Hypothalamus (tissue), 51 donors: ENCODE measurements around the gene KHDRBS1.
"Not testable (repeated sequence)": the region's sequence is repeated elsewhere in the genome, so short reads cannot be mapped to it uniquely, and the experiment has no call there.

Experiments used
- DNase-seq, 51 donors: peaks; one replicate each; lab custom pipeline; 2025; lab: John Stamatoyannopoulos, UW

Gene KHDRBS1

GRCh38 chr1:32013386-32014198 lies at the start of gene KHDRBS1:
Gene KHDRBS1, plus strand, starts transcription at chr1:32013868. Its CDS starts 128 bp downstream, at chr1:32013996.
- peak; percentile 88 to 99 (median 98) for DNase-seq

- DNase-seq: no peak
Measured at GRCh38 chr1:31970873-31971272, 42.8 kb upstream of the KHDRBS1 start.

GRCh38 chr1:31976401-31976800 lies 37.3 kb upstream of the KHDRBS1 start:
- no peak for DNase-seq

- no peak for DNase-seq
Measured at GRCh38 chr1:31977385-31978131, 36.1 kb upstream of the KHDRBS1 start.

- DNase-seq: no peak
Measured at GRCh38 chr1:31978843-31979400, 34.7 kb upstream of the KHDRBS1 start.

GRCh38 chr1:31980835-31981455 lies 32.7 kb upstream of the KHDRBS1 start:
- DNase-seq: no peak

GRCh38 chr1:31981456-31981839 lies 32.2 kb upstream of the KHDRBS1 start:
- no peak for DNase-seq

GRCh38 chr1:31981972-31982371 lies 31.7 kb upstream of the KHDRBS1 start:
- no peak for DNase-seq

- no peak for DNase-seq
Measured at GRCh38 chr1:31984419-31985347, 29.0 kb upstream of the KHDRBS1 start.

- DNase-seq: no peak
Measured at GRCh38 chr1:31985430-31985829, 28.2 kb upstream of the KHDRBS1 start.

GRCh38 chr1:31987135-31987619 lies 26.5 kb upstream of the KHDRBS1 start:
- DNase-seq: no peak

- DNase-seq: no peak
Measured at GRCh38 chr1:31989964-31990363, 23.7 kb upstream of the KHDRBS1 start.

GRCh38 chr1:31991182-31991581 lies 22.5 kb upstream of the KHDRBS1 start:
- peak in 2 of 51 donors; percentile 7 to 10 for DNase-seq

GRCh38 chr1:31995263-31995662 lies 18.4 kb upstream of the KHDRBS1 start:
- no peak for DNase-seq

GRCh38 chr1:31996121-31996520 lies 17.5 kb upstream of the KHDRBS1 start:
- DNase-seq: not testable (repeated sequence)

GRCh38 chr1:32001863-32002262 lies 11.8 kb upstream of the KHDRBS1 start:
- no peak for DNase-seq

GRCh38 chr1:32002285-32002684 lies 11.4 kb upstream of the KHDRBS1 start:
- DNase-seq: not testable (repeated sequence)

- DNase-seq: no peak
Measured at GRCh38 chr1:32005522-32005921, 8.1 kb upstream of the KHDRBS1 start.

GRCh38 chr1:32007591-32007940 lies 6.1 kb upstream of the KHDRBS1 start:
- no peak for DNase-seq

- no peak for DNase-seq
Measured at GRCh38 chr1:32010246-32010645, 3.4 kb upstream of the KHDRBS1 start.
